Measurements from ENCODE around the gene NDUFB8.
A peak's percentile ranks its signal among the peaks of the same experiment; 100 is the strongest.

Gene NDUFB8

DNA sequence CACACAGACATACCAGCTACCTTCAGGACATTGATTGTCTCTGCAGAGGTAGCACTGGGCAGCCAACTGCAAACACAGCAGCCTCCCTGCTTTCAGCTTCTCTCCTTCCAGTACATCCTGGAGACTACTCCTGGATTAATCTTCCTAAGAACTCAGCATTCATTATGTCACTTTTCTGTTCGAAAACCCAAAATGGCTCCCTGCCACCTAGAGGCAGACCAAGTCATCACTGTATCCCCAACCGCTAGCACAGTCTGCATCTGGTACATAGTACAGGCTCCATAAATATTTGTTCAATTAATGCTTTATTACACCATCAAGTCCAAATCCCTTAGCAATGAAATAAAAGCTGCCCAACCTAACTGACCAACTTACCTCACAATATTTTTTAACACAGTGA lies 5.0 kb downstream of the NDUFB8 start:
- TF ChIP-seq MYC (IDR thresholded peaks at IDR 0.05; ENCODE audit: low read depth, low read length) (no peak), MAX (IDR thresholded peaks at IDR 0.05; ENCODE audit: low read depth, low read length) (no peak), POLR2A (IDR thresholded peaks at IDR 0.05; ENCODE audit: extremely low read depth, insufficient read length) (no peak)
- TF ChIP-seq, protein P1, sequence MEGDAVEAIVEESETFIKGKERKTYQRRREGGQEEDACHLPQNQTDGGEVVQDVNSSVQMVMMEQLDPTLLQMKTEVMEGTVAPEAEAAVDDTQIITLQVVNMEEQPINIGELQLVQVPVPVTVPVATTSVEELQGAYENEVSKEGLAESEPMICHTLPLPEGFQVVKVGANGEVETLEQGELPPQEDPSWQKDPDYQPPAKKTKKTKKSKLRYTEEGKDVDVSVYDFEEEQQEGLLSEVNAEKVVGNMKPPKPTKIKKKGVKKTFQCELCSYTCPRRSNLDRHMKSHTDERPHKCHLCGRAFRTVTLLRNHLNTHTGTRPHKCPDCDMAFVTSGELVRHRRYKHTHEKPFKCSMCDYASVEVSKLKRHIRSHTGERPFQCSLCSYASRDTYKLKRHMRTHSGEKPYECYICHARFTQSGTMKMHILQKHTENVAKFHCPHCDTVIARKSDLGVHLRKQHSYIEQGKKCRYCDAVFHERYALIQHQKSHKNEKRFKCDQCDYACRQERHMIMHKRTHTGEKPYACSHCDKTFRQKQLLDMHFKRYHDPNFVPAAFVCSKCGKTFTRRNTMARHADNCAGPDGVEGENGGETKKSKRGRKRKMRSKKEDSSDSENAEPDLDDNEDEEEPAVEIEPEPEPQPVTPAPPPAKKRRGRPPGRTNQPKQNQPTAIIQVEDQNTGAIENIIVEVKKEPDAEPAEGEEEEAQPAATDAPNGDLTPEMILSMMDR (IDR thresholded peaks at IDR 0.05; ENCODE audit: low read depth, low read length), result peak; percentile 15
- H3K4me3 ChIP-seq (ENCODE audit: low read depth, low read length), result no peak overlapping the region
- DNase-seq (ENCODE audit: low read depth), result no peak

- no peak for DNase-seq (ENCODE audit: low read depth)
- TF ChIP-seq, protein P1 (IDR thresholded peaks at IDR 0.05; ENCODE audit: low read depth, low read length), result no peak
- TF ChIP-seq MYC (IDR thresholded peaks at IDR 0.05; ENCODE audit: low read depth, low read length) (no peak), POLR2A (IDR thresholded peaks at IDR 0.05; ENCODE audit: extremely low read depth, insufficient read length) (no peak), MAX (IDR thresholded peaks at IDR 0.05; ENCODE audit: low read depth, low read length) (no peak)
- no peak overlapping the region for H3K4me3 ChIP-seq (ENCODE audit: low read depth, low read length)
Measured at GRCh38 chr10:100524206-100524605, 5.5 kb downstream of the NDUFB8 start.

DNA sequence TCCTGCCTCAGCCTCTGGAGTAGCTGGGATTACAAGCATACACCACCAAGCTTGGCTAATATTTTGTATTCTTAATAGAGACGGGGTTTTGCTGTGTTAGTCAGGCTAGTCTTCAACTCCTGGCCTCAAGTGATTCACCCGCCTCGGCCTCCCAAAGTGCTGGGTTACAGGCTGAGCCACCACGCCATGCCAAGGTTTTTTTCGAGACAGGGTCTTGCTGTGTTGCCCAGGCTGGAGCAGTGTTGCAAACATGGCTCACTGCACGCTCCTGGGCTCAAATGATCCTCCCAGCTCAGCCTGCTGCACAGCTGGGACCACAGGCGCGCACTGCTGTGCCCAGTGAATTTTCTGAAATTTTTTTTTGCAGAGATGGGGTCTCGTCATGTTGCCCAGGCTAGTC lies 6.7 kb downstream of the NDUFB8 start:
- no peak for DNase-seq (ENCODE audit: low read depth)
- no peak overlapping the region for H3K4me3 ChIP-seq (ENCODE audit: low read depth, low read length)
- no peak for TF ChIP-seq POLR2A (IDR thresholded peaks at IDR 0.05; ENCODE audit: extremely low read depth, insufficient read length)
- TF ChIP-seq MYC (IDR thresholded peaks at IDR 0.05; ENCODE audit: low read depth, low read length), result no peak
- no peak for TF ChIP-seq MAX (IDR thresholded peaks at IDR 0.05; ENCODE audit: low read depth, low read length)
- TF ChIP-seq, protein P1 (IDR thresholded peaks at IDR 0.05; ENCODE audit: low read depth, low read length), result no peak

- no peak for TF ChIP-seq MAX (IDR thresholded peaks at IDR 0.05; ENCODE audit: low read depth, low read length)
- TF ChIP-seq POLR2A (IDR thresholded peaks at IDR 0.05; ENCODE audit: extremely low read depth, insufficient read length), result no peak
- TF ChIP-seq MYC (IDR thresholded peaks at IDR 0.05; ENCODE audit: low read depth, low read length), result no peak
- TF ChIP-seq, protein P1 (IDR thresholded peaks at IDR 0.05; ENCODE audit: low read depth, low read length), result no peak
- no peak overlapping the region for H3K4me3 ChIP-seq (ENCODE audit: low read depth, low read length)
- no peak for DNase-seq (ENCODE audit: low read depth)
Measured at GRCh38 chr10:100522107-100522801, 7.4 kb downstream of the NDUFB8 start.

GRCh38 chr10:100520811-100521210 lies 8.9 kb downstream of the NDUFB8 start:
- no peak for DNase-seq (ENCODE audit: low read depth)
- H3K4me3 ChIP-seq (ENCODE audit: low read depth, low read length), result no peak overlapping the region
- TF ChIP-seq MYC (IDR thresholded peaks at IDR 0.05; ENCODE audit: low read depth, low read length) (no peak), MAX (IDR thresholded peaks at IDR 0.05; ENCODE audit: low read depth, low read length) (no peak), POLR2A (IDR thresholded peaks at IDR 0.05; ENCODE audit: extremely low read depth, insufficient read length) (no peak)
- TF ChIP-seq, protein P1 (IDR thresholded peaks at IDR 0.05; ENCODE audit: low read depth, low read length), result no peak
